ENCODE results near the gene RASGRF1.

GRCh38 chr15:78925076-78925624 is 165.4 kb downstream of the RASGRF1 start:
- 0 out of 2 replicates have a peak, but pooled peaks have one; percentile 2 for TF ChIP-seq POLR2AphosphoS5 (IDR thresholded peaks at IDR 0.05; ENCODE audit: low read depth, low read length)
- TF ChIP-seq CTCF (IDR thresholded peaks at IDR 0.05), result no peak
- TF ChIP-seq TCF7L2 (IDR thresholded peaks at IDR 0.05; ENCODE audit: low read depth, low read length), result no peak
- TF ChIP-seq SIN3A (IDR thresholded peaks at IDR 0.05; ENCODE audit: borderline replicate concordance, insufficient read depth, low read depth, low read length), result no peak
- TF ChIP-seq REST (IDR thresholded peaks at IDR 0.05; ENCODE audit: insufficient read depth in 1 of 2, low read depth in 2 of 2, low read length in 1 of 2), result no peak

Data from Panc1 (cell line).